Measurements from ENCODE around the gene SORBS1.

The SORBS1 gene

DNA sequence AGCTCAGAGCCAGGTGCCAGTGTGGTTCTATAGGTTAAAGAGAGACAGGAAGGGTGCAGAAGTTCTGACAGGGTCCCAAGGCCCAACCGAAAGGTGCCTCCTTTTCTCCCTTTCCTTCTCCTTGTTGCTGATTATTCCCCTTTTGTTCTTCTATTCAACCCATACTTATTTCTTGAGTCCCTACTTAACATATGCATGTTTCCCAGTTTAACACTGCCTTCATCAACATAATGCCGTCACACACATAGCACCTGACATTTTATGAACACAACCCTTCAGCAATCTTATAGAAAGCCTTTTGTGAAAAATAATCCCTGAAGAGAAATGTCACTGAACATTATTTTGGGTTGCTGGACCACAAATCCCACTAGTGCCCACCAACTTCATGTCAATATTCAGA lies 39.1 kb downstream of the SORBS1 start:
- Histone ChIP-seq H3K9ac (ENCODE audit: low read length) (no peak overlapping the region), H3K4me2 (ENCODE audit: low read depth, low read length) (no peak overlapping the region), H3K79me2 (ENCODE audit: low read length) (no peaks in the 10 kb centered on the region), H3K4me1 (ENCODE audit: low read length) (no peaks in the 10 kb centered on the region), H3K4me3 (ENCODE audit: low read length) (no peak overlapping the region), H3K9me3 (replicated peaks; ENCODE audit: insufficient read depth, low read length) (no peaks in the 10 kb centered on the region), H3F3A (ENCODE audit: insufficient read depth, low read length) (no peaks in the 10 kb centered on the region), H3K36me3 (replicated peaks; ENCODE audit: insufficient read depth, low read length) (no peaks in the 10 kb centered on the region), H3K27me3 (replicated peaks; ENCODE audit: insufficient read depth, low read length) (no peaks in the 10 kb centered on the region), H3K27ac (ENCODE audit: low read length) (no peak overlapping the region), H4K20me1 (ENCODE audit: insufficient read depth, low read length) (no peaks in the 10 kb centered on the region), H2AFZ (ENCODE audit: low read length) (no peak overlapping the region), H3K9me2 (replicated peaks; ENCODE audit: insufficient read depth, low read length) (no peaks in the 10 kb centered on the region)
- TF ChIP-seq CTCF (IDR thresholded peaks at IDR 0.05; ENCODE audit: low read length) (no peak), EZH2 (optimal IDR thresholded peaks at IDR 0.05; ENCODE audit: low read depth, low read length) (no peak), EZH2phosphoT487 (IDR thresholded peaks at IDR 0.05; ENCODE audit: low read length) (no peak)
- no peak for DNase-seq

GRCh38 chr10:95520617-95521016 lies 40.6 kb downstream of the SORBS1 start:
- no peaks in the 10 kb centered on the region for H3F3A ChIP-seq (ENCODE audit: insufficient read depth, low read length)
- H3K4me3 ChIP-seq (ENCODE audit: low read length): no peak overlapping the region
- H2AFZ ChIP-seq (ENCODE audit: low read length): no peak overlapping the region
- no peaks in the 10 kb centered on the region for H3K4me1 ChIP-seq (ENCODE audit: low read length)
- no peak for TF ChIP-seq EZH2phosphoT487 (IDR thresholded peaks at IDR 0.05; ENCODE audit: low read length)
- no peak for TF ChIP-seq EZH2 (optimal IDR thresholded peaks at IDR 0.05; ENCODE audit: low read depth, low read length)
- TF ChIP-seq CTCF (IDR thresholded peaks at IDR 0.05; ENCODE audit: low read length): no peak
- DNase-seq: no peak
- H3K9me2 ChIP-seq (replicated peaks; ENCODE audit: insufficient read depth, low read length): no peaks in the 10 kb centered on the region
- H4K20me1 ChIP-seq (ENCODE audit: insufficient read depth, low read length): no peaks in the 10 kb centered on the region
- H3K79me2 ChIP-seq (ENCODE audit: low read length): no peaks in the 10 kb centered on the region
- H3K27me3 ChIP-seq (replicated peaks; ENCODE audit: insufficient read depth, low read length): no peaks in the 10 kb centered on the region
- no peak overlapping the region for H3K27ac ChIP-seq (ENCODE audit: low read length)
- H3K36me3 ChIP-seq (replicated peaks; ENCODE audit: insufficient read depth, low read length): no peaks in the 10 kb centered on the region
- no peaks in the 10 kb centered on the region for H3K9me3 ChIP-seq (replicated peaks; ENCODE audit: insufficient read depth, low read length)
- H3K9ac ChIP-seq (ENCODE audit: low read length): no peak overlapping the region
- no peak overlapping the region for H3K4me2 ChIP-seq (ENCODE audit: low read depth, low read length)

- Histone ChIP-seq H3K9ac (ENCODE audit: low read length) (no peak overlapping the region), H3K4me2 (ENCODE audit: low read depth, low read length) (no peak overlapping the region), H4K20me1 (ENCODE audit: insufficient read depth, low read length) (no peaks in the 10 kb centered on the region)
Observed at GRCh38 chr10:95518455-95519452, 42.4 kb downstream of the SORBS1 start.

More at GRCh38 chr10:95518455-95519452, 42.4 kb downstream of the SORBS1 start:
- Histone ChIP-seq H3K9me2 (replicated peaks; ENCODE audit: insufficient read depth, low read length) (no peaks in the 10 kb centered on the region), H3K9me3 (replicated peaks; ENCODE audit: insufficient read depth, low read length) (no peaks in the 10 kb centered on the region), H2AFZ (ENCODE audit: low read length) (no peak overlapping the region), H3K79me2 (ENCODE audit: low read length) (no peaks in the 10 kb centered on the region), H3K4me3 (ENCODE audit: low read length) (no peak overlapping the region), H3K36me3 (replicated peaks; ENCODE audit: insufficient read depth, low read length) (no peaks in the 10 kb centered on the region), H3K4me1 (ENCODE audit: low read length) (no peaks in the 10 kb centered on the region), H3K27me3 (replicated peaks; ENCODE audit: insufficient read depth, low read length) (no peaks in the 10 kb centered on the region), H3F3A (ENCODE audit: insufficient read depth, low read length) (no peaks in the 10 kb centered on the region), H3K27ac (ENCODE audit: low read length) (no peak overlapping the region)
- TF ChIP-seq EZH2phosphoT487 (IDR thresholded peaks at IDR 0.05; ENCODE audit: low read length) (no peak), CTCF (IDR thresholded peaks at IDR 0.05; ENCODE audit: low read length) (no peak), EZH2 (optimal IDR thresholded peaks at IDR 0.05; ENCODE audit: low read depth, low read length) (no peak)
- no peak for DNase-seq
